IPS-18a (cell line): ENCODE results near the gene CCDC88B.
"Not testable (repeated sequence)": the region's sequence is repeated elsewhere in the genome, so short reads cannot be mapped to it uniquely, and the experiment has no call there.

Experiments used
- H3K27ac ChIP-seq: one replicate; pipeline ENCODE4 v1.5.1; 2013; ENCODE audit warnings: low read length
- H3K27me3 ChIP-seq: one replicate; pipeline ENCODE4 v1.6.1; 2013; ENCODE audit warnings: mild to moderate bottlenecking, low read length; ENCODE audit not compliant: control insufficient read depth, insufficient read depth
- H3K36me3 ChIP-seq: one replicate; pipeline ENCODE4 v1.6.1; 2013; ENCODE audit warnings: low read depth, low read length; ENCODE audit not compliant: control insufficient read depth
- H3K4me1 ChIP-seq: one replicate; pipeline ENCODE4 v1.6.1; 2013; ENCODE audit warnings: low read depth, low read length; ENCODE audit not compliant: control insufficient read depth
- H3K4me3 ChIP-seq: one replicate; pipeline ENCODE4 v1.5.1; 2013; ENCODE audit warnings: low read length
- H3K9ac ChIP-seq: one replicate; pipeline ENCODE4 v1.6.1; 2013; ENCODE audit warnings: mild to moderate bottlenecking, low read length, moderate library complexity
- H3K9me3 ChIP-seq: one replicate; pipeline ENCODE4 v1.6.1; 2013; ENCODE audit warnings: low read depth, low read length; ENCODE audit not compliant: control insufficient read depth

CCDC88B gene

DNA sequence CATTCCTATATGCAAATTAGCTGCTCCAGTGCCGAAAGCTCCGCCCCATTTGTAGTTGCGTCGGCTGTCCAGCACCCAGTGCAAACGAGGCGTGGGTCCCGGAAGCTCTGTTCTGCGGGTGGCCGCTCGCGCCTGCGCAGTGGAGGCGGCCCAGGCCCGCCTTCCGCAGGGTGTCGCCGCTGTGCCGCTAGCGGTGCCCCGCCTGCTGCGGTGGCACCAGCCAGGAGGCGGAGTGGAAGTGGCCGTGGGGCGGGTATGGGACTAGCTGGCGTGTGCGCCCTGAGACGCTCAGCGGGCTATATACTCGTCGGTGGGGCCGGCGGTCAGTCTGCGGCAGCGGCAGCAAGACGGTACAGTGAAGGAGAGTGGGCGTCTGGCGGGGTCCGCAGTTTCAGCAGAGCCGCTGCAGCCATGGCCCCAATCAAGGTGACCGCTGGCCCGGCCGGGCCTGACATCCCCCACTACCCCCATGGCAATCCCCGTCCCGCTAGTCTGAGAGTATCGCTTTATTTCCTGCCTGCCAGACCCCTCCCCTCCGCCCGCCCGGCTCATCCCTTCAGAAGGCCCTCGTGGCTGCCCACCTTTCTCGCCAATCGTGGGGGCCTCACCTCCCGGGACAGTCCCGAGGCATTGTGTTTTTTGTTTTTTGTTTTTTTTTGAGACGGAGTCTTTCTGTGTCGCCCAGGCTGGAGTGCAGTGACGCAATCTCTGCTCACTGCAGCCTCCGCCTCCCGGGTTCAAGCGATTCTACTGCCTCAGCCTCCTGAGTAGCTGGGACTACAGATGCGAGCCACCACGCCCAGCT is 21.8 kb upstream of the CCDC88B start, which contains the start of gene PRDX5:
PRDX5 (plus strand) TSS at position 161 of the 805 bp plus-strand sequence; CDS start at position 256, 95 bp downstream.
- H3K9ac ChIP-seq: peak within 1 kb of the TSS; percentile 92
- H3K9me3 ChIP-seq: no peaks in the 10 kb centered on the region
- peaks cover 6% of the 10 kb centered on the region for H3K4me1 ChIP-seq
- peaks cover 24% of the 10 kb centered on the region for H3K36me3 ChIP-seq
- H3K27me3 ChIP-seq: no peaks in the 10 kb centered on the region
- peak within 1 kb of the TSS; percentile 94 for H3K27ac ChIP-seq
- H3K4me3 ChIP-seq: peak within 1 kb of the TSS; percentile 98

DNA sequence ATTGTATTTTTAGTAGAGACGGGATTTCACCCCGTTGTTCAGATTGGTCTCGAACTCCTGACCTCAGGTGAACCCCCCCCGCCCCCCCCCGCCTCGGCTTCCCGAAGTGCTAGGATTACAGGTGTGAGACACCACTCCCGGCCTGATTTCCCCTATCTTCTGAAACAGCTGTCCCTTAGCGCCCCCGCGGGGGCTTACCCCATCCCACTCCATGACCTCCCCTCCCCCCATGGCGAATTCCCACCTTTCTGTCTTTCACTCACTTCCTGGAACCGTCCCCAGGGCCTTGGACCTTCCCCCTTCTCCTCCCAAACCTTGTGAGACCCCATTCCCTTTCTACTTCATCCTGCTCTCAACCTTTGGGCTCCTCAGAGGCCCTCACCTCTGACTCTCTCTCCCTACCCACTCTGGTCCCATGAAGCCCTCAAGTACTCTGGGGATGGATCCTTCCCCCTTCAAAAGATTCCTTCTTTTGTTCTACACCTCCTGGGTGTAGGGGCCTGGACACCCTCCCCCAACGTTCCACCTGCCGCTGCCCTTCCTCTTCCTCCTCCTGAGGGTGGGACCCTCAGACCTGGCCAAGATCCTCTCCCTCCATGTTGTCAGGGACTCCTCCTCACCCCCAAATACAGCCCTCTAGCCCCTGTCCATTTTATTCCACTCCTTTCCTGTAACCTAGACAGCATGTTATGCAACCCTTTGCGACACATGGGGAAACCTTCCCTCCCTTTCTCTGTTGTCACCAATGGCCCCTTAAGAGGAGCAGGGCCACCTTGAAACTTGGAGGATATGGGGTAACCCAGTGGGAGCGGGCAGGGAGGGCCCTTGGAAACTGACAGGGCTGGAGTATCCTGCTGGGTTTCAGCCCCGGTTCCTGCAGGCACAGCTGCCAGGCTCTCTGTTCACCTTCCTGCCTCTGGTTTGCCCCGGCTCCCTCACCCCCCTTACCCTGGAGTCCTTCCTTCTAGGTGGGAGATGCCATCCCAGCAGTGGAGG is 20.9 kb upstream of the CCDC88B start:
- Histone ChIP-seq H3K27ac (peak overlapping the region; percentile 12), H3K9ac (peak overlapping the region; percentile 92), H3K4me1 (peaks cover 6% of the 10 kb centered on the region), H3K27me3 (no peaks in the 10 kb centered on the region), H3K9me3 (no peaks in the 10 kb centered on the region), H3K4me3 (peak overlapping the region; percentile 98), H3K36me3 (peaks cover 24% of the 10 kb centered on the region)

DNA sequence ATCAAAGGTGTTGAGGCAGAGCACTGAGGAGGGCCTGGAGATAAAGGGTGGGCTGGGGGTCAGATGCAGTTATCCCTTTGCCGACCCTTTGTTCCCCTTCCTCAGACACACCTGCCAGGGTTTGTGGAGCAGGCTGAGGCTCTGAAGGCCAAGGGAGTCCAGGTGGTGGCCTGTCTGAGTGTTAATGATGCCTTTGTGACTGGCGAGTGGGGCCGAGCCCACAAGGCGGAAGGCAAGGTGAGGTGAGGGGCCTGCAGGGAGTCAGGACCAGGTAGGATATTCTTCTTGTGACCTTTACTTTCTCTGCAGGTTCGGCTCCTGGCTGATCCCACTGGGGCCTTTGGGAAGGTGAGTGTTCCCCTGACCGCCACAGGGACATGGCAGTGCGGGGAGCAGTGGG is 19.4 kb upstream of the CCDC88B start:
- Histone ChIP-seq H3K4me3 (no peak overlapping the region), H3K27me3 (no peaks in the 10 kb centered on the region), H3K27ac (no peak overlapping the region), H3K4me1 (peaks cover 6% of the 10 kb centered on the region), H3K9ac (no peak overlapping the region), H3K9me3 (no peaks in the 10 kb centered on the region), H3K36me3 (peaks cover 17% of the 10 kb centered on the region)

DNA sequence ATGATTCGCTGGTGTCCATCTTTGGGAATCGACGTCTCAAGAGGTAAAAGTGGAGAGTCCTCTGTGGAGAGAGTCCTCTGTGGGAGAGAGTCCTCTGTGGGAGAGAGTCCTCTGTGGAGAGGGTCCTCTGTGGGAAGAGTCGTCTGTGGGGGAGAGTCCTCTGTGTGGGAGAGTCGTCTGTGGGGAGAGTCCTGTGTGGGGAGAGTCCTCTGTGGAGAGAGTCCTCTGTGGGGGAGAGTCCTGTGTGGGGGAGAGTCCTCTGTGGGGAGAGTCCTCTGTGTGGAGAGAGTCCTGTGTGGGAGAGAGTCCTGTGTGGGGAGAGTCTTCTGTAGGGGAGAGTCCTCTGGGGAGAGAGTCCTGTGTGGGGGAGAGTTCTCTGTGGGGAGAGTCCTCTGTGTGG is 19.0 kb upstream of the CCDC88B start:
- no peaks in the 10 kb centered on the region for H3K9me3 ChIP-seq
- H3K36me3 ChIP-seq: peaks cover 14% of the 10 kb centered on the region
- no peak overlapping the region for H3K4me3 ChIP-seq
- no peak overlapping the region for H3K9ac ChIP-seq
- no peaks in the 10 kb centered on the region for H3K27me3 ChIP-seq
- H3K27ac ChIP-seq: no peak overlapping the region
- H3K4me1 ChIP-seq: peaks cover 6% of the 10 kb centered on the region

DNA sequence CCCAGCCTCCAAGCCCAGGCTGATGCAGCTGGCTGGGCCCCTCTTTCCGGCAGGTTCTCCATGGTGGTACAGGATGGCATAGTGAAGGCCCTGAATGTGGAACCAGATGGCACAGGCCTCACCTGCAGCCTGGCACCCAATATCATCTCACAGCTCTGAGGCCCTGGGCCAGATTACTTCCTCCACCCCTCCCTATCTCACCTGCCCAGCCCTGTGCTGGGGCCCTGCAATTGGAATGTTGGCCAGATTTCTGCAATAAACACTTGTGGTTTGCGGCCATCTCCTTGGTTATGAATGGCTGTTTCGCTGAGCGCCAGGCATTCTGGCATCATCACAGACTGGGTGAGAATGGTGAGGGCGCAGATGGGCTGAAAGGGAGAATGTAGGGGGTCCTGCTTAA is 18.5 kb upstream of the CCDC88B start:
- Histone ChIP-seq H3K36me3 (peaks cover 11% of the 10 kb centered on the region), H3K4me1 (peaks cover 6% of the 10 kb centered on the region), H3K4me3 (no peak overlapping the region), H3K9me3 (no peaks in the 10 kb centered on the region), H3K27me3 (no peaks in the 10 kb centered on the region), H3K27ac (no peak overlapping the region), H3K9ac (no peak overlapping the region)

DNA sequence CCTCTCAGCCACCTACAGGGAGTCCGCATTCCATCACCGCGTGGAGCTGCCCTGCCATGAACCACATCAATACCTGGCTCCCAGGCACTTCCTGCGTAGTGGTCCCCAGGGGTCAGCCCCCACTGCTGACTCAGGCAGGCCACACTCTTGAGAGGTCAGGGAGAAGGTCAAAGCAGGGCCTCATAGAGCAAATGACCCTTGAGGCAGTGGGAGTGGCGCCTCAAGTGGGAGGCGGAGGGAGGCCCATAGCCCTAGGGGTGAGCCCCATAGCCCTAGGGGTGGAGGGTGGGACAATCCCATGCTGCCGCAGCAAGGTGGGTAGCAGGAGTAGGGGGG is 17.1 kb upstream of the CCDC88B start:
- peaks cover 11% of the 10 kb centered on the region for H3K36me3 ChIP-seq
- peaks cover 6% of the 10 kb centered on the region for H3K4me1 ChIP-seq
- H3K27me3 ChIP-seq: no peaks in the 10 kb centered on the region
- no peak overlapping the region for H3K27ac ChIP-seq
- no peak overlapping the region for H3K4me3 ChIP-seq
- no peak overlapping the region for H3K9ac ChIP-seq
- H3K9me3 ChIP-seq: no peaks in the 10 kb centered on the region

DNA sequence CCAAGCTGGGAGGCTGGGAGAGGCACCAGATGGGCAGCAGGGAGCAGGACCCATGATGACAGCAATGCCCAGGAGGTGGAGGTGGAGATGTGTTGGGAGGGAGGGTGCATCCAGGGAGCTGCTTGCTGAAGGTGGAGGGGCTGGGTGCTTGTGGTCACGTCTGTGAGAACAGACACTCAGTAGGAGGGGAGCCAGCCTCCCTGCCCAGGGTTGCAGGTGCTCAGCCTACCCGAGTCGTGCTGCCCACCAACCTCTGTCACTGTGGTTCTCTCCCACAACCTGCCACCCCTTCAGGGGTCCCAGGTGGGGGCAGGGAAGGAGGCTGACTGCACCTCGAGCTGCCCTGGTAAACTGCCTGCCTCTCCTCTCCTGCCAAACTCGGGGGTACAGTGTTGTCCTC is 16.6 kb upstream of the CCDC88B start:
- Histone ChIP-seq H3K9ac (no peak overlapping the region), H3K4me1 (peaks cover 6% of the 10 kb centered on the region), H3K4me3 (no peak overlapping the region), H3K9me3 (no peaks in the 10 kb centered on the region), H3K27me3 (no peaks in the 10 kb centered on the region), H3K27ac (no peak overlapping the region), H3K36me3 (peaks cover 11% of the 10 kb centered on the region)

DNA sequence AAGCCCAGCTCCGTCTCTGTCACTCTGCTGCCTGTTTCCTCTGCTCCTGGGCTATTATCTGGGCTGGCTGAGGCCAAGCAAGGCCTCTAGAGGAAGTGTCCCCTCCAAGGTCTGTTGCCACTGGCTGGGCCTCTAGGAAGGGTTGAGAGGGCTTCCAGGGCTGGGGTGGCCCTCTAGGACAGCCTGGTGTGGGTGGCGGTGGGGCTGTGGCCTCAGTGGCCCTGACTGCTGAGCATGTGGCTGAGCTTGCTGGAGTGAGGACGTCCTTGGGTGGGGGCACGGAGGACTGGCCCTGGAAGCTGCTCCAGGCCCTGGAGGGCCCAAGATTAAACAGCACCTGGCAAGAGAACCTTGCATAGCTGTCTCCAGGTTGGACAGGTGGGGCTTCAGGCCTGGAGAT is 16.0 kb upstream of the CCDC88B start:
- H3K27me3 ChIP-seq, H3K4me3 ChIP-seq, H3K9ac ChIP-seq, H3K9me3 ChIP-seq, H3K27ac ChIP-seq, H3K4me1 ChIP-seq: not testable (repeated sequence)
- peaks cover 11% of the 10 kb centered on the region for H3K36me3 ChIP-seq

DNA sequence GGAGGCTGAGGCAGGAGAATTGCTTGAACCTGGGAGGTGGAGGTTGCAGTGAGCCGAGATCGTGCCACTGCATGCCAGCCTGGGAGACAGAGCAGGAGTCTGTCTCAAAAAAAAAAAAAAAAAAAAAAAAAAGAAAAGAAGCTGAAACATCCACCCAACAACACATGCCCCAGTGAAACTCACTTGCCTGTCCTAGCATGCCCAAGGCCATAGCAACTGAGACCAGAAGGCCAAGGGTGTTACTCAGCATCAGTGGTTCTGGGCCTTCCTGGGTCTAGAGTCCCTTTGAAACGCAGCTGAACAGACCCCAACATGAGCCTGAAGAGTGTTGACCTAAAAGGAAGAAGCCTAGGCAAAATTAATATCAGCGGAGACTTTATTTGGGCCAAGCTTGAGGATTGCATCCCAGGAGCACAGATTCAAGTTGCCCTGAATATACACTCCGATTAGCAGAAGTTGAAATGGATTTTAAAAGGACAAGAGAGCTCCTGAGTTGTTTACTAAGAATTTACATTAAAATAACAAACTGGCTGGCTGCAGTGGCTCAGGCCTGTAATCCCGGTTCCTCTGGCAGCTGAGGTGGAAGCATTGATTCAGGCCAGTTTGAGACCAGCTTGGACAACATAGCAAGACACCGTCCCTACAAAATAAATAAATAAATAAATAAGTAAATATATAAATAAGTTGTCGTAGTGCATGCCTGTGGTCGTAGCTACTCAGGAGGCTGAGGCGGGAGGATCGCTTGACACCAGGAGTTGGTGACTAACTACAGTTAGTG is 15.1 kb upstream of the CCDC88B start:
- H3K9me3 ChIP-seq: no peaks in the 10 kb centered on the region
- no peak overlapping the region for H3K9ac ChIP-seq
- peaks cover 11% of the 10 kb centered on the region for H3K36me3 ChIP-seq
- no peak overlapping the region for H3K4me3 ChIP-seq
- no peaks in the 10 kb centered on the region for H3K27me3 ChIP-seq
- H3K27ac ChIP-seq: no peak overlapping the region
- no peaks in the 10 kb centered on the region for H3K4me1 ChIP-seq

DNA sequence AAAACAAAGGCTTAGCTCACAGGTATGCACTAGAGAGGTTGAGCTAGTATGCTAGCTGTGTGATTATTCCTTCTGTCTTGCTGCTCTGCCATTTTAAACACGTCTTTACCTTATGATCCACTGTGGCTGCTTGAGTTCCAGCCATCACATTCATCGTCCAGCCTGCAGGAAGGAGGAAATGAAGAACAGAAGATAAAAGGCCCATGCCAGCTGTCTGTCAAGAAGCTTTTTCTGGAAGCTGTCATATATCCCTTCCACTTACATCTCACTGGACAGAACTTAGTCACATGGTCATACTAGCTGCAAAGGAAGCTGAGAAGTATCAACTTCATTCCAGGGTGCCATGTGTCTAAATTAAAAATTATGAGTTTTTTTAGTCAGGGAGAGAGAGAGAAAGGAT is 12.6 kb upstream of the CCDC88B start:
- no peaks in the 10 kb centered on the region for H3K36me3 ChIP-seq
- no peak overlapping the region for H3K9ac ChIP-seq
- no peaks in the 10 kb centered on the region for H3K4me1 ChIP-seq
- H3K27ac ChIP-seq: no peak overlapping the region
- no peak overlapping the region for H3K4me3 ChIP-seq
- H3K27me3 ChIP-seq: no peaks in the 10 kb centered on the region
- H3K9me3 ChIP-seq: no peaks in the 10 kb centered on the region

DNA sequence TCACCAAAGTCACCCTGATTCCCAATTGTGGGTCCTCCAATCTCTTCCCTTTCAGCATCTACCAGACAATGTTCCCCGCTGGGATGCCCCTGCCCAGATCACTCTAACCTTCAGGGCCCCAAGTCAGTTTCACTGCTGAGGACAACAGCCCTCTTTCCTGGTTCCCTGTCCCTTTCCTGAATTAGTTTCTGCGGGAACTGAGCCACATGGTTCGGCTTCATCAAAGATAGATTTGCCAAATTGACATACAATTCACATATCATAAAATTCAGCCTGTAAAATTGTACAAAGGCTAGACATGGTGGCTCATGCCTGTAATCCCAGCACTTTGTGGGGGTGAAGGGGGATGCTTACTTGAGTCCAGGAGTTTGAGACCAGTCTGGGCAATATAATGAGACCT is 12.0 kb upstream of the CCDC88B start:
- no peaks in the 10 kb centered on the region for H3K9me3 ChIP-seq
- H3K9ac ChIP-seq: no peak overlapping the region
- no peaks in the 10 kb centered on the region for H3K27me3 ChIP-seq
- no peaks in the 10 kb centered on the region for H3K4me1 ChIP-seq
- H3K27ac ChIP-seq: no peak overlapping the region
- H3K36me3 ChIP-seq: no peaks in the 10 kb centered on the region
- H3K4me3 ChIP-seq: no peak overlapping the region
